Cerebellar cortex (tissue), 1 donor: ENCODE measurements around the gene VAV2.

Experiments used
- DNase-seq: peaks from one replicate; pipeline ENCODE4 v3.0.0-alpha.2; 2015; ENCODE audit warnings: low spot score

The VAV2 gene

GRCh38 chr9:133851693-133852092 is 140.4 kb downstream of the VAV2 start:
- DNase-seq: no peak

GRCh38 chr9:133850937-133851336 is 141.2 kb downstream of the VAV2 start:
- no peak for DNase-seq

GRCh38 chr9:133850161-133850560 is 142.0 kb downstream of the VAV2 start:
- no peak for DNase-seq

GRCh38 chr9:133849110-133849670 is 142.9 kb downstream of the VAV2 start:
- no peak for DNase-seq

GRCh38 chr9:133848471-133849109 is 143.5 kb downstream of the VAV2 start:
- peak; percentile 70 for DNase-seq

- DNase-seq: no peak
These were observed 145.5 kb downstream of the VAV2 start for GRCh38 chr9:133846483-133847090.

- no peak for DNase-seq
These were observed 146.7 kb downstream of the VAV2 start for GRCh38 chr9:133845440-133845839.

GRCh38 chr9:133844881-133845410 is 147.2 kb downstream of the VAV2 start:
- DNase-seq: no peak

GRCh38 chr9:133844398-133844784 is 147.7 kb downstream of the VAV2 start:
- DNase-seq: no peak

- no peak for DNase-seq
These were observed 148.2 kb downstream of the VAV2 start for GRCh38 chr9:133843751-133844397.

- DNase-seq: no peak
These were observed 148.9 kb downstream of the VAV2 start for GRCh38 chr9:133843250-133843649.

- DNase-seq: no peak
These were observed 149.3 kb downstream of the VAV2 start for GRCh38 chr9:133842721-133843227.

- DNase-seq: peak; percentile 33
These were observed 149.9 kb downstream of the VAV2 start for GRCh38 chr9:133842174-133842573.

GRCh38 chr9:133841167-133841812 is 150.8 kb downstream of the VAV2 start:
- no peak for DNase-seq

- DNase-seq: no peak
These were observed 152.2 kb downstream of the VAV2 start for GRCh38 chr9:133839822-133840329.

GRCh38 chr9:133838859-133839507 is 153.1 kb downstream of the VAV2 start:
- DNase-seq: no peak

- DNase-seq: no peak
These were observed 154.2 kb downstream of the VAV2 start for GRCh38 chr9:133837627-133838597.

GRCh38 chr9:133836818-133837217 is 155.3 kb downstream of the VAV2 start:
- DNase-seq: no peak

GRCh38 chr9:133836001-133836758 is 155.9 kb downstream of the VAV2 start:
- DNase-seq: no peak
